GM12864 (cell line): Measurements from ENCODE around the gene CPA4.

Experiments used
- DNase-seq: peaks from one replicate; pipeline ENCODE4 v3.0.0-alpha.2; 2011; ENCODE audit warnings: low read depth
- H3K4me3 ChIP-seq: 2 replicates; pipeline ENCODE4 v1.5.1; 2011; ENCODE audit warnings: mild to moderate bottlenecking, low read depth, low read length, control low read depth
- CTCF ChIP-seq: IDR thresholded peaks from 2 replicates; pipeline ENCODE4 v1.5.1; 2011; ENCODE audit warnings: low read depth, mild to moderate bottlenecking, moderate library complexity, low read length, control low read depth, inconsistent platforms; ENCODE audit errors: missing control alignments

CPA4 gene

GRCh38 chr7:130296221-130296951 lies 3.4 kb downstream of the CPA4 start:
- no peak for DNase-seq
- TF ChIP-seq CTCF = no peak
- no peak overlapping the region for H3K4me3 ChIP-seq

DNA sequence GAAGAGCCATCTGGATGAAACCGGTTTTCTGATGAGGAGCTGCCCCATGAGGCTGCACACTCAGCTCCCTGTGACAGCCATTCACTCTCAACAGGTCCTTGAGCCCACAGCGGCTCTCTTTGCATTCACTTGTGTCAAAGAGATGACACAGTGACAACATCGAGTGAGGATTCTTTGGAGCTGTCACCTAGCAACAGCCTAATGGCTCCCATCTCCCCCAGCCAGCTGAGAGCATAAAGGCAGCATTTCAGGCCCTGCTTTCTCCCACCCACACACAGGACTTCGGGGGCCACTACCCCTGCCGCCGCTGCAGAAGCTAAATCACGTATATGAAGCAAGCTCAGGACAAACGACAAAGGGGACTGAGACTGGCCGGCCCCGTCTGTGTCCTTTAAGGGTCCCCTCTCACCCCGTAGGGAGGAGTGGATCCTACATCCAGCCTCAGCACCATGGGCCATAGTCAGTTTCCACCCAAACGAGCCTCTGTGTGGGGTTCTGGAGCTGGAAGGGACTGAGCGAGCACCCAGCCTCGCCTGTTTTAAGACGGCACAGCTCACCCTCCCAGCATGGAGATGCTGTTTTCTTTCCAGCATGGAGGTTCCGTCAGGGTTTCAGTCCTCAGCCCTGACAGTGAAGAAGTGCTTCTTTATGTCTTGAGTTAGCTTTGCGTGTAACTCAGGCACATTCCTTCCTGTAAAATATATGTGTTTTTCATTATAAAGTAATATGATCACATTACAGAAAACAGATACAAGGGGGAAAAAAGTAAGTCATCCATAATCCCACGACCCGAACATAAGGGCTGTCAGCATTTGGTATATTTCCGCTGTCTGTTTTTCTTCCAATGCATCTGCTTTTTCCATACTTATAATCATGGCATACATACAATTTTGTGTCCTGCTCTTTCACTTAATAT lies 4.9 kb downstream of the CPA4 start:
- TF ChIP-seq CTCF = no peak
- H3K4me3 ChIP-seq = no peak overlapping the region
- no peak for DNase-seq

DNA sequence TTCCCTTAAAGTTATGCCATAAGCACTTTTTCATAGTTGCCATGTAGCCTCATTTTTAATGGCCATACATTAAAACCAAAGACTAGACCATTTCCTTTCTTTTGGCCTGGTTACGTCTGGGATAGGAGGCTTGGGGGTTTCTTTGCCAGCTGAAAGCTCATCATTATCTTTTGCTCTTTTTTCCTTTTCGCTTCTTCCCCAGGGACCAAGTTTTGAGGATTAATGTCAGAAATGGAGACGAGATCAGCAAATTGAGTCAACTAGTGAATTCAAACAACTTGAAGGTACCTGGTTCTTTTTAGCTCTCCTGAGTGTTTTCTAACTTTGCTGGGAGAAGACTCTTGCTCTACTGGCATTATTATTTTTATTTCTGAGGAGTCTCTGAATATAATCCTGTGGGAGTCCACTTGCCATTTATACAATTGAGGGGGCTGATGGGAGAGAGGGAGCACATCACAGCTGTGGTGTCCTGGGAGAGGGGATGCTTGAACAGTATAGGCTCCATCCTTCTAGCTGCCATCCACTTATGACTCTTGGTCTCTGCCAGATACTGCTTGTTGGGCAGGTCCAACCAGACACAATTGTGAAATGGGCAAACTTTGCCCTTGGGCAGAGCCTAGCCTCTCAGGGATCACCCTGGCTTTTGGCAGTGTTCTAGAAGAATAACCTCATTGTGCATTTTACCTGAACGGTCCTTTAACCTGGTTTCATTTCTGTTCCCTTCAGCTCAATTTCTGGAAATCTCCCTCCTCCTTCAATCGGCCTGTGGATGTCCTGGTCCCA lies 5.8 kb downstream of the CPA4 start:
- DNase-seq = no peak
- no peak for TF ChIP-seq CTCF

GRCh38 chr7:130299866-130300265 lies 6.9 kb downstream of the CPA4 start:
- no peak for TF ChIP-seq CTCF
- no peak overlapping the region for H3K4me3 ChIP-seq
- no peak for DNase-seq

More for the DNA sequence above, 5.8 kb downstream of the CPA4 start:
- no peak overlapping the region for H3K4me3 ChIP-seq

DNA sequence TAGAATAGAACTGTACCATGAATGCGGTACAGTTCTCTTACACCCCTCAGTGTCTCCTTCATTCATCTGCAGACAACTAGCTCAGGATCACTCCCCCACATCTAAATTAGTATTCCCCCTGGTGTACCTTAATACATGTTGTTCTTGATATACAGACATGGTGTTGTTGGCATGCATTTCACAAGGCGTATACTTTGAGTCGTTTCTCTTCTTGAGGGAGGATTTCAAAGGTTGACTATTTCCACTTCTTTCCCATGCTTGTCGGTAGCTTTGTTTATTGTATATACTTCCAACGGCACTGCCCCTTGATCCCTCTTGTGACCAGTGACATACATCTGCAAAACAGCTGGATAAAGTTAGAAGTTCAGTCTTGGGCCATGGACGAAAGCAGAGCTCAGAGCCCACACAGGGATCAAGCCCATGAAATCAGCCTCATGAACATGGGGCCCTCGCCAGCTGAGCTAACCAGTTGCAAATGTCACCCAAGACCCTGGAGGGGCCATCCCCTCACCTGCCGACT lies 8.6 kb downstream of the CPA4 start:
- DNase-seq = no peak
- TF ChIP-seq CTCF = no peak
- H3K4me3 ChIP-seq = no peak overlapping the region

DNA sequence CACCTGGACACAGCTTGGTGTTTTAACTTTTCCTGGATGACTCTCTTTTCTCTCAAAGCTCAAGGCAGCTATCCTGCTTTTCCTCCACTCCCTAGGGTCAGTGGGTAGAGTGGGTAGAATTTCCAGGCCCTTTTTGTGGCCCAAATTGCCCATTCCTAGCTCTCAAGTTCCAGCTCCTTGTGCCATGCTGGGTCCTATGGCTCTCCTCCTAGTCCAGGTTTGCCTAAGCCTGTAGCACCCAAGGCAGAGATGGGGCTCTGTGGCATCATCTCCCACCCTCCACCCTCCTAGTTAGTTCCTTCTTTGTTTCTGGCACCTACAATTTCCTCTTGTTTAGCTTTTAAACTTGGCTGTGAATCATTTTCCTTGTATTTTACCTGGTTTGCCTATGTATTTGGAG lies 9.7 kb downstream of the CPA4 start:
- H3K4me3 ChIP-seq = no peak overlapping the region
- no peak for DNase-seq
- no peak for TF ChIP-seq CTCF
